Measurements from ENCODE around the gene NGF. TPM values are rescaled to one million over a fixed set of nuclear protein-coding genes. Genes with fewer than 3 reads are reported as not detected.
A peak's percentile ranks its signal among the peaks of the same experiment; 100 is the strongest.

Gene NGF
- total RNA-seq, 1 donor from 2014 or later = 41.7 TPM

GRCh38 chr1:115356356-115356755, 18.3 kb upstream of the NGF start:
- no peak overlapping the region for H3K4me3 Mint-ChIP-seq (ENCODE audit: unreplicated experiment)
- no peak overlapping the region for H3K27ac Mint-ChIP-seq (ENCODE audit: unreplicated experiment)
- H3K27me3 Mint-ChIP-seq (ENCODE audit: low read depth) = peaks cover 3% of the 10 kb centered on the region
- no peaks in the 10 kb centered on the region for H3K9me3 Mint-ChIP-seq (ENCODE audit: low read depth)
- no peak for DNase-seq (ENCODE audit: low spot score)
- no peaks in the 10 kb centered on the region for H3K4me1 Mint-ChIP-seq (ENCODE audit: low read depth)
- TF ChIP-seq CTCF (IDR thresholded peaks at IDR 0.05) = no peak
- H3K36me3 Mint-ChIP-seq (ENCODE audit: low read depth) = no peaks in the 10 kb centered on the region

DNA sequence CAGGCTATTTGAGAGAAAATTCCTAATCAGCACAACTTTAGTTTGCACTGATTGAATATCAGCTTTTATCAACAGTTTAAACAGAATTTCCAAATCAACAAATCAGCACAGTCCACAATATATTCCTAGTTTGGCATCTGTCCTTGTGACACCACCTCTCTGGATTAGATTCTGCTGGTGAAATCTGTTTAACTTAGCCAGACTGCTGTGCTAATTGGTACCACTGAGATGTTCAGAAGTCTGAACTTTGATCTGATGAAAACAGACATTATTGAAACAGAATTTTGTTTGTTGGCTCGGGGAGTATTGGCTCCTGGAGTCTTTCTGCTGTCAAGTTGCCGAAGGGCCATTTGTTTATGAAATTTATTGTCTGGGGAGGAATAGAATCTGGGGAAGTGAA, 17.0 kb upstream of the NGF start:
- no peaks in the 10 kb centered on the region for H3K36me3 Mint-ChIP-seq (ENCODE audit: low read depth)
- no peak overlapping the region for H3K27ac Mint-ChIP-seq (ENCODE audit: unreplicated experiment)
- no peak for DNase-seq (ENCODE audit: low spot score)
- peaks cover 3% of the 10 kb centered on the region for H3K27me3 Mint-ChIP-seq (ENCODE audit: low read depth)
- no peaks in the 10 kb centered on the region for H3K4me1 Mint-ChIP-seq (ENCODE audit: low read depth)
- H3K9me3 Mint-ChIP-seq (ENCODE audit: low read depth) = no peaks in the 10 kb centered on the region
- no peak overlapping the region for H3K4me3 Mint-ChIP-seq (ENCODE audit: unreplicated experiment)
- TF ChIP-seq CTCF (IDR thresholded peaks at IDR 0.05) = no peak

- no peaks in the 10 kb centered on the region for H3K9me3 Mint-ChIP-seq (ENCODE audit: low read depth)
- H3K4me1 Mint-ChIP-seq (ENCODE audit: low read depth) = peaks cover 8% of the 10 kb centered on the region
- peaks cover 3% of the 10 kb centered on the region for H3K27me3 Mint-ChIP-seq (ENCODE audit: low read depth)
- no peaks in the 10 kb centered on the region for H3K36me3 Mint-ChIP-seq (ENCODE audit: low read depth)
- H3K27ac Mint-ChIP-seq (ENCODE audit: unreplicated experiment) = no peak overlapping the region
- H3K4me3 Mint-ChIP-seq (ENCODE audit: unreplicated experiment) = no peak overlapping the region
- no peak for DNase-seq (ENCODE audit: low spot score)
- no peak for TF ChIP-seq CTCF (IDR thresholded peaks at IDR 0.05)
Observed at GRCh38 chr1:115351143-115351542, 13.1 kb upstream of the NGF start.

GRCh38 chr1:115348636-115349035, 10.6 kb upstream of the NGF start:
- Mint-ChIP-seq H3K4me3 (ENCODE audit: unreplicated experiment) (no peak overlapping the region), H3K36me3 (ENCODE audit: low read depth) (no peaks in the 10 kb centered on the region), H3K9me3 (ENCODE audit: low read depth) (no peaks in the 10 kb centered on the region), H3K27me3 (ENCODE audit: low read depth) (peaks cover 1% of the 10 kb centered on the region), H3K4me1 (ENCODE audit: low read depth) (peaks cover 8% of the 10 kb centered on the region), H3K27ac (ENCODE audit: unreplicated experiment) (no peak overlapping the region)
- TF ChIP-seq CTCF (IDR thresholded peaks at IDR 0.05) = peak; percentile 9
- no peak for DNase-seq (ENCODE audit: low spot score)

- peaks cover 9% of the 10 kb centered on the region for H3K4me1 Mint-ChIP-seq (ENCODE audit: low read depth)
- no peak overlapping the region for H3K4me3 Mint-ChIP-seq (ENCODE audit: unreplicated experiment)
- H3K36me3 Mint-ChIP-seq (ENCODE audit: low read depth) = no peaks in the 10 kb centered on the region
- H3K9me3 Mint-ChIP-seq (ENCODE audit: low read depth) = no peaks in the 10 kb centered on the region
- H3K27me3 Mint-ChIP-seq (ENCODE audit: low read depth) = no peaks in the 10 kb centered on the region
- TF ChIP-seq CTCF (IDR thresholded peaks at IDR 0.05) = no peak
- no peak for DNase-seq (ENCODE audit: low spot score)
- no peak overlapping the region for H3K27ac Mint-ChIP-seq (ENCODE audit: unreplicated experiment)
Observed at GRCh38 chr1:115347282-115347681, 9.2 kb upstream of the NGF start.
